ENCODE data around the gene OR56A5. TPM values are rescaled to one million over a fixed set of nuclear protein-coding genes. Genes with fewer than 3 reads are reported as not detected.

The OR56A5 gene
- total RNA-seq, 1 donor from 2014 or later, result not detected

- intact Hi-C loops (cut with micrococcal nuclease), result no loop called here
- ChIA-PET POLR2A (no interaction called here), CTCF (no interaction called here)
- no peak for TF ChIP-seq CTCF (IDR thresholded peaks at IDR 0.05)
- ATAC-seq (ENCODE audit: low read depth) (no peak), DNase-seq (no peak)
- Mint-ChIP-seq H3K4me3 (no peak overlapping the region), H3K4me1 (no peaks in the 10 kb centered on the region), H3K9me3 (peaks cover 28% of the 10 kb centered on the region), H3K27ac (no peak overlapping the region), H3K27me3 (no peaks in the 10 kb centered on the region), H3K36me3 (ENCODE audit: low read depth) (no peaks in the 10 kb centered on the region)
These were observed 39.5 kb downstream of the OR56A5 start for GRCh38 chr11:5928811-5929210.

GRCh38 chr11:5928271-5928670, 40.0 kb downstream of the OR56A5 start:
- no peak for TF ChIP-seq CTCF (IDR thresholded peaks at IDR 0.05)
- intact Hi-C loops (cut with micrococcal nuclease), result no loop called here
- Mint-ChIP-seq H3K36me3 (ENCODE audit: low read depth) (no peaks in the 10 kb centered on the region), H3K4me3 (no peak overlapping the region), H3K9me3 (peaks cover 32% of the 10 kb centered on the region), H3K4me1 (no peaks in the 10 kb centered on the region), H3K27ac (no peak overlapping the region), H3K27me3 (no peaks in the 10 kb centered on the region)
- ChIA-PET POLR2A (no interaction called here), CTCF (no interaction called here)
- ATAC-seq (ENCODE audit: low read depth), result no peak
- DNase-seq, result no peak

DNA sequence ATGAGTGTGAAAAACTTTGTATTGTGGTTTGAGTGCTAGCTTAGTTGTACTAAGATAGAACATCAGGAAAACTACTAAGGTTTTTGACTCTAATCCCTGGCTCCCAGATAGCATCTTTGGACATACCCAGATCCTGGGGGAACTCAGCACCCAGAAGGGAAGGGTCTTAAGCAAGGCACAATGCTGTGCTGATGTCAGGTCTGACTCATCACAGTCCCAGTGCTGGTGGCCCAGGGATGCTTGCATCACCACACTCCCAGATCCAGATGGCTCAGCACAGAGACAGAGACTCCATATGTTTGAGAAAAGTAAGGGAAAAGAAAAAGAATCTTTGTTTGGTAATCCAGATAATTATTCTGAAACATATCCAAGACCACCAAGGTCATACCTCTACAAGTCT, 44.5 kb downstream of the OR56A5 start:
- ATAC-seq (ENCODE audit: low read depth), result no peak
- Mint-ChIP-seq H3K27ac (no peak overlapping the region), H3K4me3 (no peak overlapping the region), H3K9me3 (peaks cover 27% of the 10 kb centered on the region), H3K36me3 (ENCODE audit: low read depth) (no peaks in the 10 kb centered on the region), H3K27me3 (no peaks in the 10 kb centered on the region), H3K4me1 (no peaks in the 10 kb centered on the region)
- CTCF ChIA-PET, result no interaction called here
- TF ChIP-seq CTCF (IDR thresholded peaks at IDR 0.05), result no peak
- no peak for DNase-seq
- POLR2A ChIA-PET, result no interaction called here
- intact Hi-C loops (cut with micrococcal nuclease), result no loop called here

DNA sequence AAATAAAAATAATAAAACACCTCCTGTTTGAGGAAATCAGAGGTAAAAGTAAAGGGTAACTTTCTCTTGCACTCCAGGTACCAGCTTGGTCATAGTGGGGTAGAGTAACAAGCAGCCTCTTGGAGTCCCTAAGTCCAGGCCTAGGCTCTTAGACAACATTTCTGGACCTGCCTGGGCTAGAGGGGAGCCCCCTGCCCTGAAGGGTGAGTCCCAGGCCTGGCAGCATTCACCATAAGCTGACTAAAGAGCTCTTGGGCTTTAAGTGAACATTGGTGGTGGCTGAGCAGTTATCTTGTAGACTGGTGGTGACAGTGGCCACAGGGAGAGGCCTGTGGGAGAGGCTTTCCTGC, 44.9 kb downstream of the OR56A5 start:
- POLR2A ChIA-PET, result no interaction called here
- Mint-ChIP-seq H3K36me3 (ENCODE audit: low read depth) (no peaks in the 10 kb centered on the region), H3K4me3 (no peak overlapping the region), H3K9me3 (peaks cover 26% of the 10 kb centered on the region), H3K27ac (no peak overlapping the region), H3K27me3 (no peaks in the 10 kb centered on the region), H3K4me1 (no peaks in the 10 kb centered on the region)
- no peak for DNase-seq
- CTCF ChIA-PET, result no interaction called here
- ATAC-seq (ENCODE audit: low read depth), result no peak
- intact Hi-C loops (cut with micrococcal nuclease), result no loop called here
- no peak for TF ChIP-seq CTCF (IDR thresholded peaks at IDR 0.05)

DNA sequence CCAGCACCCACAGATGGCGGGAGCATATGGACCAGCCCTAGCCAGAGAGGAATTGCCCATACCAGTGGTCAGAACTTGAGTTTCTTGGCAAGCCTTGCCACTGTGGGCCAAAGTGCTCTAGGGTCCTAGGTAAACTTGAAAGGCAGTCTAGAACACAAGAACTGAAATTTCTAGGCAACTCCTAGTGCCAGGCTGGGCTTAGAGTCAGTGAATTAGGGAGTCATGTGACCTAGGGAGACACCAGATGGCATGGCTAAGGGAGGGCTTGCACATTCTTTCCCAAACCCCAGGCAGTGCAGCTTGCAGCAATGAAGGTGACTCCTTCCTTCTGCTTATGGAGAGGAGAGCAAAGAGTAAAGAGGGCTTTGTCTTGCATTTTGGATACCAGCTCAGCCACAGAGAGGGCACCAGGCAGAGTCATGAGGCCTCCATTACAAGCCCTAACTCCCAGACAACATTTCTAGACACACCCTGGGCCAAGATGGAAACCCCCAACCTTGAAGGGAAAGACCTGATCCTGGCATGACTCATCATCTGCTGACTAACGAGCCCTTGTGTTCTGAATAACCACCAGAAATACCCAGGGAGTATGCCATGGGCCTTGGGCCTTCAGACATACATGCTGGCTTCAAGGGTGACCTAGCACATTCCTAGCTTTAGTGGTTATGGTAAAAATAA, 45.4 kb downstream of the OR56A5 start:
- POLR2A ChIA-PET, result no interaction called here
- intact Hi-C loops (cut with micrococcal nuclease), result no loop called here
- Mint-ChIP-seq H3K4me1 (no peaks in the 10 kb centered on the region), H3K27ac (no peak overlapping the region), H3K36me3 (ENCODE audit: low read depth) (no peaks in the 10 kb centered on the region), H3K4me3 (no peak overlapping the region), H3K9me3 (peaks cover 22% of the 10 kb centered on the region), H3K27me3 (no peaks in the 10 kb centered on the region)
- CTCF ChIA-PET, result no interaction called here
- ATAC-seq (ENCODE audit: low read depth) (no peak), DNase-seq (no peak)
- no peak for TF ChIP-seq CTCF (IDR thresholded peaks at IDR 0.05)

Other genes with a start within 250 kb of the OR56A5 start
- 0.64 and 0.84 TPM in 2 replicates for gene OR56B1, start 232.0 kb downstream of the OR56A5 start, total RNA-seq
- gene OR52N4, start 214.3 kb downstream of the OR56A5 start, total RNA-seq, result 1.1 and 2.2 TPM in 2 replicates
- gene OR52N5, start 185.1 kb downstream of the OR56A5 start, total RNA-seq, result not detected in 2 replicates
- gene OR52N1, start 177.2 kb downstream of the OR56A5 start, total RNA-seq, result not detected in 2 replicates
- not detected in 2 replicates for gene OR52N2, start 159.6 kb downstream of the OR56A5 start, total RNA-seq
- gene OR52E6, start 126.6 kb downstream of the OR56A5 start, total RNA-seq, result not detected in 2 replicates
- not detected in 2 replicates for gene OR52E8, start 110.8 kb downstream of the OR56A5 start, total RNA-seq
- gene OR52E4, start 87.9 kb downstream of the OR56A5 start, total RNA-seq, result not detected in 2 replicates
- not detected in 2 replicates for gene OR52E5, start 75.3 kb downstream of the OR56A5 start, total RNA-seq
- not detected in 2 replicates for gene OR56A3, start 26.2 kb downstream of the OR56A5 start, total RNA-seq
- gene OR52L1, start 18.5 kb upstream of the OR56A5 start, total RNA-seq, result not detected in 2 replicates
- gene OR56A4, start 38.5 kb upstream of the OR56A5 start, total RNA-seq, result not detected in 2 replicates
- not detected in 2 replicates for gene OR56A1, start 62.3 kb upstream of the OR56A5 start, total RNA-seq
- not detected in 2 replicates for gene OR56B4, start 139.2 kb upstream of the OR56A5 start, total RNA-seq
- not detected in 2 replicates for gene OR52B2, start 201.8 kb upstream of the OR56A5 start, total RNA-seq
- gene OR52W1, start 230.7 kb upstream of the OR56A5 start, total RNA-seq, result not detected in 2 replicates
- not detected in 2 replicates for gene C11orf42, start 237.1 kb upstream of the OR56A5 start, total RNA-seq

Measured in activated B cell treated with CpG ODN at 0.5 μM for 24 hours (primary cell).